Kidney (tissue), 14 donors: ENCODE data around the gene HCRT. TPM values are rescaled to one million over a fixed set of nuclear protein-coding genes. Genes with fewer than 3 reads are reported as not detected.
A peak's percentile ranks its signal among the peaks of the same experiment; 100 is the strongest.

Experiments
- DNase-seq, 5 donors: peaks; one replicate each; pipeline ENCODE4 v3.0.0-alpha.2; 2013 to 2020
- FAIRE-seq: peaks from 2 replicates; lab custom pipeline; 2012; peaks lifted over from hg19 to GRCh38; lab: Jason Lieb, UNC
- H3K27ac ChIP-seq, 2 donors: one replicate each; pipeline ENCODE4 v1.7.0; 2013; ENCODE audit warnings: low read depth in 2 of 2, low read length in 2 of 2, inconsistent platforms in 1 of 2
- H3K27me3 ChIP-seq: one replicate; pipeline ENCODE4 v1.7.1; 2013; ENCODE audit warnings: low read length, inconsistent platforms; ENCODE audit not compliant: control insufficient read depth, insufficient read depth
- H3K36me3 ChIP-seq, 3 donors: one replicate each; pipeline versions ENCODE4 v1.7.0 to v1.7.1; 2013; ENCODE audit warnings: low read length in 3 of 3, control low read depth in 1 of 3, inconsistent platforms in 1 of 3; ENCODE audit not compliant: insufficient read depth in 3 of 3, control insufficient read depth in 2 of 3
- H3K4me1 ChIP-seq, 3 donors: one replicate each; pipeline versions ENCODE4 v1.7.0 to v1.7.1; 2013; ENCODE audit warnings: low read length in 3 of 3, inconsistent platforms in 1 of 3, low read depth in 1 of 3; ENCODE audit not compliant: control insufficient read depth in 2 of 3, insufficient read depth in 2 of 3
- H3K4me3 ChIP-seq, 3 donors: one replicate each; pipeline versions ENCODE4 v1.7.0 to v1.8.1; 2013; ENCODE audit warnings: low read length in 3 of 3, control low read depth in 1 of 3, inconsistent platforms in 1 of 3
- H3K9ac ChIP-seq, 3 donors: one replicate each; pipeline versions ENCODE4 v1.7.0 to v1.7.1; 2013; ENCODE audit warnings: low read length in 3 of 3, control low read depth in 1 of 3, inconsistent platforms in 1 of 3
- H3K9me3 ChIP-seq, 3 donors: one replicate each; pipeline versions ENCODE4 v1.7.0 to v1.7.1; 2013; ENCODE audit warnings: low read length in 3 of 3, control low read depth in 1 of 3, inconsistent platforms in 1 of 3; ENCODE audit not compliant: control insufficient read depth in 2 of 3, insufficient read depth in 1 of 3
- CTCF ChIP-seq: IDR thresholded peaks from 3 replicates; pipeline ENCODE4 v1.5.1; 2012; ENCODE audit warnings: mild to moderate bottlenecking, moderate library complexity, borderline replicate concordance; ENCODE audit not compliant: insufficient read depth; ENCODE audit errors: extremely low read depth
- intact Hi-C: fragments of 100-400 bp; cut with DNase I; formaldehyde crosslinking; loops from one replicate; pipeline ENCODE4 v1.11.1; 2022
- polyA plus RNA-seq: library from polyadenylated mRNA; stranded (reverse); fragments of 350-450 nt; fragmentation: Illumina TruSeq; extraction: RNeasy Lipid Tissue Mini Kit (QIAGEN cat#74804); gene quantifications from one replicate; pipeline ENCODE4 v1.2.3, GENCODE V29; 2014; ENCODE audit warnings: low read depth, low replicate concordance; ENCODE audit not compliant: insufficient read depth
- total RNA-seq: library from RNA; stranded (reverse); fragmentation: NEBNext Ultra II Directional; extraction: Animal tissue kit (Norgen Biotek cat#: 25700); gene quantifications from one replicate; pipeline ENCODE4 v1.2.1, GENCODE V29; 2021
- donor health status: control.
- donor health status: control.
- donor health status: control.
- donor health status: control.
- donor health status: control.
- donor health status: DM: yes; HTN: yes; CAD: no.
- donor health status: Normal renal cell carcinoma (clear cell type).

HCRT gene
- total and polyA plus RNA-seq, 2 donors from 2014 or later = not detected

GRCh38 chr17:42203354-42203753 lies 18.1 kb upstream of the HCRT start:
- peaks cover 0 to 29% (median 20%) of the 10 kb centered on the region in 3 donors for H3K4me1 ChIP-seq
- TF ChIP-seq CTCF = no peak
- H3K9ac ChIP-seq = no peak overlapping the region
- intact Hi-C loops = no loop called here
- peak overlapping the region in 1 of 2 donors; percentile 80 for H3K27ac ChIP-seq
- no peaks in the 10 kb centered on the region for H3K27me3 ChIP-seq
- FAIRE-seq = peak; percentile 52
- peaks cover 3 to 19% (median 10%) of the 10 kb centered on the region in 3 donors for H3K36me3 ChIP-seq
- DNase-seq = peak in 1 of 5 donors; percentile 26
- no peak overlapping the region for H3K4me3 ChIP-seq
- no peaks in the 10 kb centered on the region for H3K9me3 ChIP-seq

- TF ChIP-seq CTCF = no peak
- H3K27me3 ChIP-seq = no peaks in the 10 kb centered on the region
- peaks cover 0 to 29% (median 20%) of the 10 kb centered on the region in 3 donors for H3K4me1 ChIP-seq
- peaks cover 3 to 19% (median 10%) of the 10 kb centered on the region in 3 donors for H3K36me3 ChIP-seq
- peak overlapping the region; percentile 74 to 80 for H3K27ac ChIP-seq
- no peak for DNase-seq
- no peak for FAIRE-seq
- H3K9me3 ChIP-seq = no peaks in the 10 kb centered on the region
- no peak overlapping the region for H3K9ac ChIP-seq
- H3K4me3 ChIP-seq = no peak overlapping the region
- intact Hi-C loops = no loop called here
These were observed 17.4 kb upstream of the HCRT start for GRCh38 chr17:42202696-42203095.

- Histone ChIP-seq H3K9me3 (no peaks in the 10 kb centered on the region), H3K4me1 (peaks cover 0 to 29% (median 20%) of the 10 kb centered on the region in 3 donors), H3K27me3 (no peaks in the 10 kb centered on the region), H3K9ac (no peak overlapping the region), H3K27ac (peak overlapping the region; percentile 74 to 80), H3K4me3 (no peak overlapping the region), H3K36me3 (peaks cover 0 to 15% (median 10%) of the 10 kb centered on the region in 3 donors)
- intact Hi-C loops = no loop called here
- FAIRE-seq (no peak), DNase-seq (no peak)
- no peak for TF ChIP-seq CTCF
These were observed 16.9 kb upstream of the HCRT start for GRCh38 chr17:42202159-42202558.

DNA sequence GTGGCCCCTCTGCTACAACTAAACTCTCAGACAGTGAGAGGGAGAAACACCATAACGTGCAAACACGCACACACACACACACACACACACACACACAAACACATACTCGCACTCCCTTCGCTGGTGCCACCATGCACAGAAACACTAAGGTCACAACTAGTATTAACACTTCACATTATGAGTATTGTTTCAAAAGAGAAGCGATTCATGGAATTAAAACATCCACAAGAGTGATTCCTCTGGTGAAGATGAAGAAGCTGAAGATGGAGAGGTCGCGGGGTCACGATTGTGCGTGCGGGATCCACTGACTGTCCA lies 16.2 kb upstream of the HCRT start:
- peaks cover 0 to 29% (median 20%) of the 10 kb centered on the region in 3 donors for H3K4me1 ChIP-seq
- no peak overlapping the region for H3K4me3 ChIP-seq
- H3K9me3 ChIP-seq = no peaks in the 10 kb centered on the region
- DNase-seq = no peak
- intact Hi-C loops = no loop called here
- no peak for TF ChIP-seq CTCF
- H3K36me3 ChIP-seq = peaks cover 0 to 13% (median 10%) of the 10 kb centered on the region in 3 donors
- H3K9ac ChIP-seq = no peak overlapping the region
- peak overlapping the region; percentile 69 to 80 for H3K27ac ChIP-seq
- FAIRE-seq = no peak
- no peaks in the 10 kb centered on the region for H3K27me3 ChIP-seq
